Bronchial smooth muscle cell (primary cell): ENCODE data around the gene SOX8. TPM values are rescaled to one million over a fixed set of nuclear protein-coding genes. Genes with fewer than 3 reads are reported as not detected.

Source experiments
- total RNA-seq: library from RNA; depleted of rRNA; stranded (reverse); fragments of >200 nt; gene quantifications from 2 replicates; pipeline ENCODE4 v1.2.1, GENCODE V29; 2014

The SOX8 gene
- total RNA-seq: 0.16 and 0.17 TPM in 2 replicates

DNA sequence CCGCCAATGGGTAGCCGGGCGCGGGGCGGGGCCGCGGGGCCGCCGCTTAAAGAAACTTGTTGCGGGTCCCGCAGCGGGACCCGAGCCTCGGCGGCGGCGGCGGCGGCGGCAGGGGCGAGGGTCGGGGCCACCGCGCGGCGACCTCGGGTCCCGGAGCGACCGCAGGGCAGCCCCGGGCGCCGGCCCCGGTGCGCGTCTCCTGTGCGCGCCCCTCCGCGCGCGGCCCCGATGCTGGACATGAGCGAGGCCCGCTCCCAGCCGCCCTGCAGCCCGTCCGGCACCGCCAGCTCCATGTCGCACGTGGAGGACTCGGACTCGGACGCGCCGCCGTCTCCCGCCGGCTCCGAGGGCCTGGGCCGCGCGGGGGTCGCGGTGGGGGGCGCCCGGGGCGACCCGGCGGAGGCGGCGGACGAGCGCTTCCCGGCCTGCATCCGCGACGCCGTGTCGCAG is at the start of gene SOX8:
Gene SOX8 (plus strand): TSS at position 76 of the 450 bp plus-strand sequence. CDS start 153 bp downstream, at position 229.

DNA sequence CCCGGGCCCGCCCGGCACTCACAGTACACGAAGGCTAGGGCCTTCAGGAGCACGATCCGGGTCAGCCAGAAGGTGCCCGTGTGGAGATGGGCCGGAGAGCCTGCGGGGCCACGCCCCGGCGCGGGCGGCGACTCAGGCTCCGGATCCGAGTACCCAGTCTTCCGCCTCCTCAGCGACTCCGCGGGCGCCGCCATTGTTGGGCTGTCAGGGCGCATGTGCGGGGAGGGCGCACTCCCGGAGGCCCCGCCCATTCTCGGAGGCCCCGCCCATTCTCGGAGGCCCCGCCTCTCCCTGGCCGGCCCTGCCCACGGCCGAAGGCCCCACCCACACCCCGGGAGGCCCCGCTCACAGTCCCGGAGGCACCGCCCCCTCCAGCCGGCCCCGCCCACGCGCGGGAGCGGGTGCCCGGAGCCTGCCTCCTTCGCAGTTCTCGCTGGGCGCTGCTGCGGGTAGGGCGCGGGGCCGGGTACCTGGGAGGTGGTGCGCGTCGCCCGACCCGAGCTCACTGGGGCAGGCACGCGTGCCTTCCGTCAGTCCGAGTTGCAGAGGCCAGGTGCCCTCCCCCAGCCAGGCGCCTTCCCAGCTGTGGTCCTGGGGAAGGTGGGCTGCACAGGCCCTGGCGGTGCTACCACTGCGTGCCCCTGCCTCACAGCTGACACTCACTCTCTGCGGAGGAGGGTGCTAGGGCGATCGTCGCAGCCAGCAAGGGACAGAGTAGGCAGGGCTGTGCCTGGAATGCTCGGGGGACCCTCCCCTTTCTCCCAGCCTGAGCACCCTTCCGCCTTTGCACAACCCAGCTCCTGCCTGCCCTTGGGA is 10.6 kb upstream of the SOX8 start, which contains the start of gene LMF1:
Gene LMF1 (minus strand): TSS at position 219 of the 816 bp plus-strand sequence. CDS start 4 bp downstream, at position 215.

Other genes starting within 250 kb of the SOX8 start
- gene CIAO3, start 240.8 kb upstream of the SOX8 start, total RNA-seq: 24.3 and 32.0 TPM in 2 replicates
- not detected in 2 replicates for gene MSLN, start 221.0 kb upstream of the SOX8 start, total RNA-seq
- 15.3 and 15.8 TPM in 2 replicates for gene RPUSD1, start 193.4 kb upstream of the SOX8 start, total RNA-seq
- gene CHTF18, start 193.2 kb upstream of the SOX8 start, total RNA-seq: 1.7 and 3.0 TPM in 2 replicates
- gene GNG13, start 181.0 kb upstream of the SOX8 start, total RNA-seq: not detected in 2 replicates
- gene LMF1, start 10.8 kb upstream of the SOX8 start, total RNA-seq: 13.4 and 14.3 TPM in 2 replicates
- gene SSTR5, start 91.0 kb downstream of the SOX8 start, total RNA-seq: not detected in 2 replicates
- gene C1QTNF8, start 114.5 kb downstream of the SOX8 start, total RNA-seq: not detected in 2 replicates
- under 0.01 and 0.43 TPM in 2 replicates for gene CACNA1H, start 171.3 kb downstream of the SOX8 start, total RNA-seq
- not detected in 2 replicates for gene TPSG1, start 243.5 kb downstream of the SOX8 start, total RNA-seq
- not detected in 2 replicates for gene TPSB2, start 248.4 kb downstream of the SOX8 start, total RNA-seq